ENCODE data around the gene TBX18.

TBX18 gene

DNA sequence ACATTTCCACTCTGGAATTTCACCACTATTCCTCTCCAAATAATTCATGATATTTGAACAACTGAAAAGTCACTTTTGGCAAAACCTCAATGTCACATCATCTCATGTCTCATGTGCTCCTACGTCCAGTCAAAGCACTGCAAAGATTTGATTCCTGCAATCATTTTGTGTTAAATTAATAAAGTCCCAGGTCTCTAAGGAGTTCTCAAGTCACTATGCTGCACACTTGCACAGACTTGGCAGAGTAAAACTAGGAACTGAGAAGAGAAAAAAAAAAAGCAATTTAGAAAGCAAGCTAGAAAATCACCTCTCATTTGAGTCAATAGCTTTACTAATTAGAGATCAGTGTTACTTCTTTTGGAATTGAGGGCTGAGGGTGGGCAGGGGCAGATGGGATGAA, 11.2 kb downstream of the TBX18 start:
- DNase-seq: no peak
- intact Hi-C loops (cut with DNase I): no loop called here

DNA sequence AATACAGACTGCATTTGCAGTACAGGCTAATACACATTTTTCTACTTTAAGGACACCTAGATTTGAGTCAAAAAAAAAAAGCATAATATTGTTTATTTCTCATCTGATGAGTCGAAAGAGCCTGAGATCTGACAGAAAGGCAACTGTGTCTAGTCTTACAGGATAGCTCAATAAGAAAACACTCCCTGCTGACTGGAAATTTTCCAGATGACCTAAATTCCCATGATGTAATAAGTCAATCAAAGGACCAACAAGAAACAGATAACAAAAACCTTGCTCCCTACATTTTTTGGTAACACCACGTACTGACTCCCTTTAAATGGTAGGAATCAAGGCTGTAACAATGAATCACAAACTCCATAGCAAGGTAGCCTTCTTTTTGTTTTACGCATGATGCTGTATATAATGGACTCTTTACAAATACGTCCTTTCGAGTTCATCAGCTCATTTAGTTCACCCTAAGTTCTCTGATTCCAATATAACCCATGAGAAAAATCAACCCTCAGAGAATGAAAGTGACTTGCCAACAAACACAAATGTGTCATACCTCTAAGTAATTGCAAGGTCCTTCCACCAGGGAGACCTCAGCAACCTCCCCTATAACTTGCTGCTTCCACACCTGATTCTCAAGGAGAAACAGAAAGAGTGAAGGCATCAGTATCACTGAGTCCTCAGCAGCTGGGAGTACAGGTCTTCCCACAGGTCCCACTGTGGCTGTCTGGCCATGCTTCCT, 12.1 kb downstream of the TBX18 start:
- intact Hi-C loops (cut with DNase I): no loop called here
- no peak for DNase-seq

DNA sequence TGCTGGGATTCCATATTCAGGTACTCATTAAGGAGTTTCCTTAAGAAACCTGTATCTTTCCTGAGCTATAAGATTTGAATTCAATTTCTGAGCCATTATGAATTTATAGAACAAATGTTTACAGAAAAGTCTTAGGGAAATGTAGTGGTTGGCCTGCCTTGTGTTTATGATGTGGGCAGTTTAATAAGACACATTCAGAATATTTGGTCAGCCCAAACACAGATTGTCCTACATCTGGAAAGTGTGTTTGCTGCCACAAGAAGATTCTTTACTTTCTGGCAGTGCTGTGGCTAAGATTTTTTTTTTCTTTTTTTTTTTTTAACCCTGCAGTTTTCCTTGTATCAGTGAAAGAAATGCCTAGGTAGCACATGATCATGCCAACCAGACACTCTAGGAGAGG, 15.2 kb downstream of the TBX18 start:
- intact Hi-C loops (cut with DNase I): no loop called here

DNA sequence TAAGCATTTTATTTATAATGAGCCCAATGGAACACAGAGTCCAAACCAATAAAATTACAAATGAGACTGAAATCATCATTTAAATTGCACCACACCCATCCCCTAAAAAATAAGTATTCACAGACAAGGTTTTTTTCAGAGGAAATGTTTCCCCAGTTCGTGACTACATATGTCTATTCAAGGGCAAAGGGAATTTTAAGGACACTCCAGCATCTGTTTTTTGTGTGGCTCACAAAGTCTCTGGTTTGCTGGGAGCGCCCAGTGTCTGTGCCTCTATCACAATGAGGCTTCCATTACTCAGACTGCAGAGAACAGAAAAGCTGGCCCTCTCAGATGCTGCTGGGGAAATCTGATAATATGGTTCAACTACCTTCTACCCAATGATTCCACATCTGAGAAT, 16.0 kb downstream of the TBX18 start:
- intact Hi-C loops (cut with DNase I): no loop called here
- no peak for DNase-seq

More for the DNA sequence above, 15.2 kb downstream of the TBX18 start:
- DNase-seq: no peak

DNA sequence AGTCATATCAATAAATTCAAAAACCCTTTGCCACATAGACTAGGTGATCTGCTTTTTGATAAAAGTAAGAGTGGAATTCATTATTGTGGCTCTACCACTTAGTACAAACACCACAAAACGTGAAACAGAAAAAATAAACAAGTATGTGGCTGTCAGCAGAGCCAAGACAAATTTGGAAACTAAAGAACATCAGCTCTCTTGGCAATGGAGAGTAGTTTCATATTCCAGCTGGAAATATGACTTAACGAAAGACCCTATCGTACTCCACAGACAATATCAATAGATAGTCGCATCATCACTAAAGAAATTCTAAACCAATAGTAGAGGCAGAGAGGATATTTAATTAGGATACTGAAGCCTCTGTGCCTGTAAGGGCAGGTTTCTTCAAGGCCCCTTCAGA, 20.8 kb downstream of the TBX18 start:
- no peak for DNase-seq
- intact Hi-C loops (cut with DNase I): no loop called here

DNA sequence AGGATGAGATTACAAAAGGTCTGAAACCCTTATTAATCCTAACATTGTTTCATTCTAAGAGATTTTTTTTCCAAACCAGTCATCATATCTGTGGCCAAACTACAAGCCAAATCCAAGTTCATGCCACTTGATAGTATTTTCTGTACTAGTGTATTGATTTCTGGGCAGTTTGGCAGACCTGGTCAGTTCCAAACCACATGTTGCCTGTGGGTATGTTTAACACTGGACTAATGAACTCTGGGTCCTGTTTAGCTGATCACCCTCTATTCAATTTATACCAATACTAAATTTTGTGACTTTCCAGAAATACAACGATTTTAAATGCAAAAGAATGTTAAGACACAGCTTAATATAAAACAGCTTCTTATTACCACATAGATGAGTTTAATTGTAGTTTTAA, 24.0 kb downstream of the TBX18 start:
- intact Hi-C loops (cut with DNase I): no loop called here

DNA sequence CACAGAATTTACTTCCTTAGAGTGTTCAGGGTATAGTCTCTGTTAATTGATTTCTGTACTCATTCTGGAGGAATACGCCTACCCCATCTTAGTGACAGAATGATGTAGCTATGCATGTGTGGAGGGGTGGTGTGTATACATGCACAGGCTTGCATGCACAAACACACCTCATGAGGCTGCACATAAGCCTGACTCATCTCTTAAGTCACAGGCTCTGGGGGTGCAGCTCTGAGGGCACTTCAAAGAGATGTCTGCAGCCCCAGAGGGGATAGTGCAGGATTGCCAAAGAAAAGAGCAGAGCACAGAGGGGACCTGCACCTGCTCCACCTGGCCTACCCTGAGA, 24.6 kb downstream of the TBX18 start:
- intact Hi-C loops (cut with DNase I): no loop called here
- DNase-seq: no peak

More for the DNA sequence above, 24.0 kb downstream of the TBX18 start:
- DNase-seq: no peak

- intact Hi-C loops (cut with DNase I): no loop called here
These were observed 25.2 kb downstream of the TBX18 start for GRCh38 chr6:84738996-84739865.

DNA sequence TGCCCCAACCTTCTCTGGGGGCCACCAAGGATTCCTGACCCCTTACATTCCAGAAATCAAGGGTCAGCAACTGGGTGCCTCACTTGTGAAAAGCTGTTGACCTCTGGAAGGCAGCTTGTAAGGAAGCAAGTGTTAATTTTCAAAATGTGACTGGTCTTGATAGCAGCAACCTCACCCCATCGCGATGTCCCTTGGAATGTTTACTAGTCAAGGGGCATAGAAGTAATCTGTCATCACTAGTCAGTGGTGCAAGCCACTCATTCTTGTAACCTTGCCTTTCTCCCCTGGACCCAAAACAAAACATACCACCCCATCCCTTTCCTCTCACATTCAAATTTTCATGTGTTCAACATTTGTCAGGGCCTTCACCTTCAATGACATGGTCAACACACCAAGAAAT, 30.5 kb downstream of the TBX18 start:
- intact Hi-C loops (cut with DNase I): no loop called here
- no peak for DNase-seq

More at GRCh38 chr6:84738996-84739865, 25.2 kb downstream of the TBX18 start:
- DNase-seq: no peak

DNA sequence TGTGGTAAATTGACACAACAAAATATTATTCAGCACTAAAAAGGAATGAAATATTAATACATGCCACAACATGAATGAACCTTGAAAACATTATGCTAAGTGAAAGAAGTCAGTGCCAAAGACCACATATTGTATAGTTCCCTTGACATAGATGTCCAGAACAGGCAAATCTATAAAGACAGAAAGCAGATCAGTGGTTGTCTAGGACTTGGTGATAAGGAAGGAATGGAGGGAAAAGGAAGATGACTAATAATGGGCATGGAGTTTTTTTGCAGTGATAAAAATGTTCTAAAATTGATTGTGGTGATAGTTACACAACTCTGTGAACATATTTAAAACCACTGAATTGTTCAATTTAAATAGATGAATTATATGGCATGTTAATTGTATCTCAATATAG, 32.5 kb downstream of the TBX18 start:
- intact Hi-C loops (cut with DNase I): no loop called here
- DNase-seq: no peak

DNA sequence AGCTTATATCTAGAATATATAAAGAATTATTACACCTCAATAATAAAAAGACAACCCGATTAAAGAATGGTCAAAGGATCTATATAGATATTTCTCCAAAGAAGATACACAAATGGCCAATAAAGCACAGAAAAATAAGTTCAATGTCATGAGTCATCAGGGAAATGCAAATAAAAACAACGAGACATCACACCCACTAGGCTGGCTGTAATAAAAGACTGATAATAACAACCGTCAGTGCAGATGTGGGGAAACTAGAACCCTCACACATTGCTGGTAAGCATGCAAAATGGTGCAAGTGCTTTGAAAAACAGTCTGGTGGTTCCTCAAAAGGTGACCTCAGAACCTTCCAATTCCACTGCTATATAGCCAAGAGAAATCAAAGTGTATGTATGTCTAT, 33.0 kb downstream of the TBX18 start:
- intact Hi-C loops (cut with DNase I): no loop called here
- no peak for DNase-seq

- DNase-seq: no peak
- intact Hi-C loops (cut with DNase I): no loop called here
These were observed 35.8 kb downstream of the TBX18 start for GRCh38 chr6:84728602-84729001.

DNA sequence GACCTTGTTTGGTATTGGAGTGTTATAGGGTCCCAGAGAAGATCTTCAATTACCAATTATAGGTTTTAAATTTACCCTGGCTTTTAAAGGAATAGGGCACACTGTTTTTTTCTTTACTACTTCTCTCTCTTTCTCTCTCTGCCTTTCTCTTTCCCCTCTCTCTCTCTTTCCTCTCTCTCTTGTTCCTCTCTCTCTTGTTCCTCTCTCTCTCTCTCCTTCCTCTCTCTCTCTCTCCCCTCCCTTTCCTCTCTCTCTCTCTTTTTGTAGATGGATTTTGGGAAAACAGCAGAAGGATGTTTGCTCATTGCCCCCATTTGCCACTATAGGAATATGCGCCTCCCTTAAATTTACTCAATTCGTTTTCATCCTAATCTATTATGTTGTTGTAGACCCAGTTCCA, 45.2 kb downstream of the TBX18 start:
- no peak for DNase-seq
- intact Hi-C loops (cut with DNase I): no loop called here

DNA sequence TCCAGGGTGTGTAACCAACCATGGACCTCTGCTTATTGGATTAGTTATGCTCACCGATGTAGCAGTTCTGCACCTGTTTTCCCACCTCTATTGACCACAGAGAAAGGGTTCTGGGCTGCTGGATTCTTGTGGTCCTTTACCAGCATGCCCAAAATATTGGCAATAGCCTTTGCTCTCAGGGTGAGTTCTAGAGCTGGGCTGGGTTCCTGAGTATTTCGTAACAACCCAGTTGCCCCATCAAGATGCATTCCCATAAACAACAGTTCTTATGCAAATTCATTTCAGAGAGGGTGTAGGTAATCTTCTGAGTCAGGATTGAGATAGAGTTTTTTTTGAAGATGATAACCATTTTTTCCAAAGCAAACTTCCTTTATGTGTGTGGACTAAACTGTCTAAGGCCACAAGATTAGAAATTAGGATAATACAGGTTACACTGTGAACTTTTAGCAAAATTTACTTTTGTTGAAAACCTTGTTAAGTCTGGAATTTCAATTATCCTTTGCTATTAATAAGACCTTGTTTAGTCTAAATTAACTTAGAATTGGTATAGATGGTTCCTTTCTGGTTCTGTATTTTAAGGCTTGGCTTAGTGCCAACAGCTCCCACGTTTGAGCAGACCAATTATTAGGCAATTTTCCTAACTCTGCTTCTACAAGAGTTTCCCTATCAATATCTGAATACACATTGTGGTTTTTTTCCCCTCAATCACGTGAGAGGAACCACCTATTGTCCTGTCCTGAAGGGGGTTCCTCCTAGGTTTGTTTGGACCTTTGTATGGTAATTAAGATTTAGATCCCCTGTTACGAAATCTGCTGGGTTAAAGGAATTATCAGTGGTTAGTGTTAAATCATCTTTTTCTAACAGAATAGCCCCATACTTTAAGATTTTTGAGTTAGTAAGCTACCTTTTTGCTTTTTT, 46.1 kb downstream of the TBX18 start:
- DNase-seq: no peak
- intact Hi-C loops (cut with DNase I): no loop called here

DNA sequence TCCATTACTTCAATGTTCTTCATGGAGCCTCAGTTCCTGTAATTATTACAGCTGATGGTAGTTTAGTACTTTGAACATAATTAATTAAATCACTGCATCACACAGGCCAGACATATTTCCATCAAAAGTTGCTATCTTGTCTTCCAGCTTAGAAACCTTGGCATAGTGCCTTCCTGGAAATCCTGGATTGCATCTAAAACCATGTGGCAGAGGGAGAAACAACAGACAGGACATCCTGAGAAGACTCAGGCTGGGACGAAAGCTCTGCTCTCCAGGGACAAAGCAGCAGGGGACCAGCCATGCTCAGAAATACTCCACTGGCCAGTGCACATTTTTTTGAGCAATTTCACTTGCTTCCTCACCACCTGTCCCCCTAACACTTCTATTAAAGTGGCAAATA, 55.3 kb downstream of the TBX18 start:
- DNase-seq: no peak
- intact Hi-C loops (cut with DNase I): no loop called here

DNA sequence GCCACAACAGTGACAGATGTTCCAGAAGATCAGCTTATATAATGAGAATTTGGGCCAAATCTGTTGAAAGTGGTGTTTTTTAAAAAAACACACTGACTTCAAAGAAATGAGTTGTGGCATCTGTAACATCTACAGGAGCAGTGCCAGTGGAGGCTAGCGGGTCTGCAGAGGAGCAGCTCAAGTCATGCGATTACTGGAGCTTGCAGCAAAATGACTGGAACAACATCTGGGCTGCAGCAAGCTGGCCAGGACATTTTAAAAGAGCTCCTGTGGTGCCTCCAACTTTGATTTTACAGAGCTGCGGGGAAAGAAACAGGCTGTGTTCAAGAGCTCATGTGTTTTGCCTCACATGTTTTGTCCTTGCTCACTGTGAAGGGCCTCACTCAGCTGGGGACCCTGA, 57.2 kb downstream of the TBX18 start:
- intact Hi-C loops (cut with DNase I): no loop called here

DNA sequence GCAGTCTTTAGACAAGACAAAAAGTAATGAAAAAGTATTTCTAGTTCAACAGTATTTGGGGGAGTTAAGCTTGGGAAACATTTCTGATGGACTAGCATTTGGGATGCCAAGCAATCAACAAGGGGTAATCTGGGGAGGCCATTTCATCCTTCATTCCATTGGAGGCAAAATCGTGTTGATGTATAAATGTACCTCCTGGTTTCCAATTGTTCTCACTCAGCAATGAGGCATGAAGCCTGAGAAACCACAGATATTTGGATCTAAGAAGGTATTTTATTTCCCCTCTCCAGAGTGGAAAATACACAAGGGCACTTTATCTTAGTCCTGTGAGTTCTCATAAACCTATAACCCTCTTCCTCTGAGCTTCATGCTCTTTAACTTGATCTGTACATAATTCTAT, 68.2 kb downstream of the TBX18 start:
- intact Hi-C loops (cut with DNase I): no loop called here
- no peak for DNase-seq

More for the DNA sequence above, 57.2 kb downstream of the TBX18 start:
- DNase-seq: no peak

DNA sequence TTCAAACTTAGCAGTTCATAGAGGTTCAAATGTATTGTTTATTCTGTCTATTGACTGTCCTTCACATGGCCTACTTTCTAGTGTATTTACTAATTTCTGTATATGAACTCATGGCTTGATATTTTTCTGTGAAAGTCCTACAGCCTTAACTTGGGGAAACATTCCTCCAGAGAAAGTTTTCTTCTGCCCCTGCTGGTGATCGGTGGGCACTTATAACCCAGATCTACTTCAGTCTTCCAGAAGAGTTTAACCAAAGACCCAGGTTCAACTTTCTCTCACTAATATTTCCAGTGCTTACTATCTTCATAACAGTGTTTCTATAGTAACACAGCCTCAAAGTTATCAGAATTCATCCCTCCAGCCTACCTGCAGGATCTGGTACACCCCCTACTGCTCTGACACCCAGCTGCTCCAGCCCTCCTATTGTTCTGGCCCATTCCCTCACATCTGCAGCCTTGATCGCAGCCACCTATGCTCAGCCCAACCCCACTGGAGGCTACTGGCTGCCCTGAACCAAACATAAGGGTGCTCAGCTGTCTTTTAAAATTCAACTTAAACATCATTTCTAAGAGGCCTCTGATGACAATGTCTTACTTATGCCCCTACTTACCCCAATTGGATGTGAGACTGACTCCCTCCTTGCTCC, 72.3 kb downstream of the TBX18 start:
- DNase-seq: no peak
- intact Hi-C loops (cut with DNase I): no loop called here

DNA sequence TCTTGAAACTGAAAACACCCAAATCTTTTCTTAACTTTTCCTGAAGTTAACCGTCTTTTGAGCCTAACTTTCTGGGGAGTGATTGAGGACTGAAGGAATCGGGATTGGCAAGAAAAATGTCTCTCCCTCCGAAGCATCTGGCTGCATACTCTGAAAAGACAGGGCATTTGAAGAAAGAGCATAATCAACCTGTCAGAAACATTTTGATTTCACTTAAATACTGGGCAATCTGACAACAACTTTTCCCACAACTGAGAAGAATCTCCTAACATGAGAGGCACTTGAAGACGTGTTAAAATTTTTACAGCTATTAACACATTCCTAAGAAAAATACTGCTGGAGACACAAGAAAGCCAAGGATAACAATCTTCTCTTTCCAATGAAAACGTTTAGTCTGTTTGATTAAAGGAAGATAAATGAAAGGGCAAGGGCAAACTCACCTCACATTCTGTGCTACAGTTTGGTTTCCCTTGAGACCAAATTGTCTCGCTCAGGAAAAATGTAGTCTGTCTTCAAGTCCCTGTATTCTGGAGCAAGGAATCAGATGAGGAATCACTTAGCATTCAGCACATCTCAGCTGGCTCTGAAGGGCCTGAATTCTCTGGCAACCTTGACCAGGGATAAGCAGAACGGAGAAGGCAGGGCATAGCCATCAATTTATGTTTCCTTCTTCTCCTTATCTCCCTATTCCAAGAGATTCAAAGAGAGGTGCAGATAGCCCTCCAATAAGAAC, 76.1 kb downstream of the TBX18 start:
- intact Hi-C loops (cut with DNase I): no loop called here
- no peak for DNase-seq

- intact Hi-C loops (cut with DNase I): no loop called here
- no peak for DNase-seq
These were observed 77.0 kb downstream of the TBX18 start for GRCh38 chr6:84687431-84687830.

Data from posterior cingulate gyrus (tissue), 11 donors.